Breast epithelium (tissue), 3 donors: ENCODE results near the gene NKIRAS2.
"Not testable (repeated sequence)": the region's sequence is repeated elsewhere in the genome, so short reads cannot be mapped to it uniquely, and the experiment has no call there.

ENCODE experiments used
- POLR2A ChIP-seq: fragments of 450-650 bp; IDR thresholded peaks from one replicate; pipeline ENCODE4 v1.6.1; 2016; ENCODE audit warnings: antibody characterized with exemption, mild to moderate bottlenecking, moderate library complexity
- POLR2AphosphoS5 ChIP-seq, 3 donors: sonication (generic); formaldehyde crosslinking; IDR thresholded peaks; one replicate each; pipeline ENCODE4 v1.6.1; 2017; ENCODE audit warnings: antibody characterized with exemption in 3 of 3
- TF ChIP-seq, protein P1 (sequence below), 3 donors: fragments of 450-650 bp; IDR thresholded peaks; one replicate each; pipeline ENCODE4 v1.5.1; 2016 to 2017; ENCODE audit warnings: antibody characterized with exemption in 3 of 3, mild to moderate bottlenecking in 3 of 3, moderate library complexity in 3 of 3

DNA sequence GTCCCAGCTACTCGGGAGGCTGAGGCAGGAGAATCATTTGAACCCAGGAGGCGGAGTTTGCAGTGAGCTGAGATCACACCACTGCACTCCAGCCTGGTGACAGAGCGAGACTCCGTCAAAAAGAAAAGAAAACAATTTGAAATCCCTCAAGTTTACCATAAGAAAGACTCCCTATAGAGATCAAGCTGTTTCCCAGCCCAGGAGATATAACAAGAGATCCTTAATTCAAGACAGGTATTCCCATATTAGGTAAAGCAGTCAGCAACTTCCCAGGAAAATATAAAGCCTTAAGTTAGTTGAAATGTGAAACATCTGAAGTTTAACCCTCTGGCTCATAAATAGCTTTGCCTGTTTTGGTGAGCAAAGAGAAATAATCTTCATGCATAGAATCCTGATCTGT lies 7.5 kb upstream of the NKIRAS2 start:
- TF ChIP-seq, protein P1, sequence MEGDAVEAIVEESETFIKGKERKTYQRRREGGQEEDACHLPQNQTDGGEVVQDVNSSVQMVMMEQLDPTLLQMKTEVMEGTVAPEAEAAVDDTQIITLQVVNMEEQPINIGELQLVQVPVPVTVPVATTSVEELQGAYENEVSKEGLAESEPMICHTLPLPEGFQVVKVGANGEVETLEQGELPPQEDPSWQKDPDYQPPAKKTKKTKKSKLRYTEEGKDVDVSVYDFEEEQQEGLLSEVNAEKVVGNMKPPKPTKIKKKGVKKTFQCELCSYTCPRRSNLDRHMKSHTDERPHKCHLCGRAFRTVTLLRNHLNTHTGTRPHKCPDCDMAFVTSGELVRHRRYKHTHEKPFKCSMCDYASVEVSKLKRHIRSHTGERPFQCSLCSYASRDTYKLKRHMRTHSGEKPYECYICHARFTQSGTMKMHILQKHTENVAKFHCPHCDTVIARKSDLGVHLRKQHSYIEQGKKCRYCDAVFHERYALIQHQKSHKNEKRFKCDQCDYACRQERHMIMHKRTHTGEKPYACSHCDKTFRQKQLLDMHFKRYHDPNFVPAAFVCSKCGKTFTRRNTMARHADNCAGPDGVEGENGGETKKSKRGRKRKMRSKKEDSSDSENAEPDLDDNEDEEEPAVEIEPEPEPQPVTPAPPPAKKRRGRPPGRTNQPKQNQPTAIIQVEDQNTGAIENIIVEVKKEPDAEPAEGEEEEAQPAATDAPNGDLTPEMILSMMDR (IDR thresholded peaks at IDR 0.05): not testable (repeated sequence)
- TF ChIP-seq POLR2A; POLR2AphosphoS5 (IDR thresholded peaks at IDR 0.05): not testable (repeated sequence)
